Sigmoid colon (tissue), 4 donors: ENCODE data around the gene FUT2.

Source experiments
- CTCF ChIP-seq, 4 experiments: fragments of 450-650 bp in 3 of 4; fragments of 200-600 bp in 1 of 4; IDR thresholded peaks; one replicate each; pipeline ENCODE4 v1.5.1; 2016 to 2019; ENCODE audit warnings: antibody characterized with exemption in 4 of 4, mild to moderate bottlenecking in 3 of 4, moderate library complexity in 2 of 4
- EP300 ChIP-seq, 4 donors: sonication (generic); formaldehyde crosslinking; IDR thresholded peaks; one replicate each; pipeline ENCODE4 v1.6.1; 2017; ENCODE audit warnings: antibody characterized with exemption in 4 of 4
- POLR2A ChIP-seq, 2 donors: fragments of 450-650 bp; IDR thresholded peaks; one replicate each; pipeline ENCODE4 v1.6.1; 2016; ENCODE audit warnings: antibody characterized with exemption in 2 of 2, mild to moderate bottlenecking in 2 of 2, moderate library complexity in 2 of 2
- POLR2AphosphoS5 ChIP-seq, 4 donors: sonication (generic); formaldehyde crosslinking; IDR thresholded peaks; one replicate each; pipeline ENCODE4 v1.6.1; 2017; ENCODE audit warnings: antibody characterized with exemption in 4 of 4

- TF ChIP-seq CTCF (IDR thresholded peaks at IDR 0.05) (no peak), EP300 (IDR thresholded peaks at IDR 0.05) (no peak), POLR2A (IDR thresholded peaks at IDR 0.05) (no peak), POLR2AphosphoS5 (IDR thresholded peaks at IDR 0.05) (no peak)
Measured at GRCh38 chr19:48676887-48677286, 18.9 kb upstream of the FUT2 start.
